Fibroblast of skin of right quadriceps (primary cell): ENCODE measurements around the gene SLC25A23.
"Not testable (repeated sequence)": the region's sequence is repeated elsewhere in the genome, so short reads cannot be mapped to it uniquely, and the experiment has no call there.

Source experiments
- DNase-seq: peaks from one replicate; pipeline ENCODE4 v3.0.0-alpha.2; 2013

Gene SLC25A23

DNA sequence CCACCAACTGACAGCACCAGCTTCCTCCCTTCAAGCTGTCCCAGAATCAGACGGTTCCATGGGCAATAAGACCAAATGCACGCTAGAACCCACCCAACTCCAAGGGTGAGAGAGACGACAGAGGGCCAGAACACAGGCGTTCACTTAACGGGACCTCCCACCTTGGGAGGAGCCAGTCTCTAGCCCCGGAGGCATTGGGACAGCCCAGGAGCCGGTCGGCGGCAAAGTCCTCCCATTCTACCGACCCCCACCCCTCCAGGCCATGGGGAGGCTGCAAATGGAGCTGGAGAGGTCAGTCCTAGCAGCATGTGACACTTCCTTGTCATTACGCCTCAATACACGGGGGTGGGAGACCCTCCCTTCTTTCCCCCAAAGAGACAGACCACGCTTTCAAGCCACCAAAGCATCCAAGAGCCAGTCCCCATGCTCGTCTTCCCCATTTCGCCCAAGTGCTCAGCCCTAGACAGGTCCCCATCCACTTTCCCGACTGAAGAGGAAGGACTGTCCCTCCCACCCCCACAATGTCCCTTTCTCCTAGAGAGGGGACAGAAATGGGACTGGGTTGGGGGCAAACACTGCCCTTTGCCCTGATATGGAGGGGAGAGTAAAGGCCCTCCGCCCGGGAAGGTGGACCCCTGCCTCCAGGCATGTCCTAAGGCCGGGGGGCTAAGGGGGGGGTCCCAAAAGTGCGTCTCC is 35.9 kb downstream of the SLC25A23 start:
- DNase-seq, result peak; percentile 29

DNA sequence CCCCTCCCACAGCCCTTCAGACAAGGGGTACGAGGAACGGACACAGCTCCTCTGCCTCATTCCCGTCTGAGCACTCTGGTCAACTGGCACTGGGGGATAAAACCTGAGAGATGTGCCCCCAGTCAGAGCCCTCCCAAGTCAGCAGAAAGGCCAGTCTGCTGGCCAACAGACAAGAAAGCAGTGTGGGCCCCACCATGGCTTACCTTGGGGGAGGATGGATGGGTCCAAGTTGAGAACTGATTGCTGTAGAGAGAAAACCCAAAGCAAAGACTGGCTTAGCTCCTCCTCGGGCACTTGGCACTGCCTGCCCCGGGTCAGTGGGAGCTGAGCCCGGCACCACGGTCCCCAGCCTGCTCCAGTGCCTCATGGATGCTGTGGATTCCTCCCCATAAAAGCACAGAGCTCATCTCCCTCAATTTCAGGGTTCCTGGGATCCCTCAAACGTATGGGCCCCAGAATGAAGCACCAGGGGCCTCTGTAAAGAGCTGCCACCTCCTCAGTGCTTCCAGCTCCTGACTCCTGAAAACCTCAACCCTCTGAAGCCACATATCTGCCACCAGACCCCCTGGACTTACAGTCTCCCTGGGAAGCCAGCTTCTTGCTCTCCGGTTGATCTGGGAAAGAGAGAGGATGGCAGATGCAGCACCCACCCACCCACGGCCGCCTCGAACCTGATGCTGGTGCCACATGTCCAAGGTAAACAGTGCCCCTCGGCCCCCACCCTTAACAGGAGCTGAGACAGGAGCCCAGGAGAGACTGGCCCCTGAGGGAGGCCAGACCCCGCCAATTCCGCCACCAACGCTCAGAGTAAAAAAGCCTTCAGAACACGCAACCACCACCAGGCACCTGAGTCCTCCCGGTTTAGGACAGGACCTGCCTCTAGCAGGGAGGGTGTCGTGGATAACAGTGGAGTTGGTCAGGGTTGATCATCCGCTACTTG is 38.2 kb downstream of the SLC25A23 start:
- DNase-seq, result no peak

DNA sequence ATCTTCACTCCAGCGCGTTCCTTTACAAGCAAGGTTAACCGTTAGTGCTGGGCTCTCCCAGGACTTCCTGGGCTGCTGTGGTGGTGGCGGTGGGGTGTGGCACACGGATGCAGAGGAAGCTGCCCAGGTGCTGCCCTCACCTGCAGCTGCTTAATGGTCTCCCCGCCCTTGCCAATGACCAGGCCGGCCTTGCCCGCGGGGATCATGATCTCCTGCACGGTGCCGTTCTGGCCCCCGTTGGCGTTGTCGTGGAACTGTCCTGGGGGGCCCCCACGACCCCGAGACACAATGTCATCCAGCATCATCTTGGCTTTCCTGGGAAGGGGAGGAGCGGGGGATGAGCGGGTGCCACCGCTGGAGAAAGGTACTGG is 41.0 kb downstream of the SLC25A23 start:
- no peak for DNase-seq

DNA sequence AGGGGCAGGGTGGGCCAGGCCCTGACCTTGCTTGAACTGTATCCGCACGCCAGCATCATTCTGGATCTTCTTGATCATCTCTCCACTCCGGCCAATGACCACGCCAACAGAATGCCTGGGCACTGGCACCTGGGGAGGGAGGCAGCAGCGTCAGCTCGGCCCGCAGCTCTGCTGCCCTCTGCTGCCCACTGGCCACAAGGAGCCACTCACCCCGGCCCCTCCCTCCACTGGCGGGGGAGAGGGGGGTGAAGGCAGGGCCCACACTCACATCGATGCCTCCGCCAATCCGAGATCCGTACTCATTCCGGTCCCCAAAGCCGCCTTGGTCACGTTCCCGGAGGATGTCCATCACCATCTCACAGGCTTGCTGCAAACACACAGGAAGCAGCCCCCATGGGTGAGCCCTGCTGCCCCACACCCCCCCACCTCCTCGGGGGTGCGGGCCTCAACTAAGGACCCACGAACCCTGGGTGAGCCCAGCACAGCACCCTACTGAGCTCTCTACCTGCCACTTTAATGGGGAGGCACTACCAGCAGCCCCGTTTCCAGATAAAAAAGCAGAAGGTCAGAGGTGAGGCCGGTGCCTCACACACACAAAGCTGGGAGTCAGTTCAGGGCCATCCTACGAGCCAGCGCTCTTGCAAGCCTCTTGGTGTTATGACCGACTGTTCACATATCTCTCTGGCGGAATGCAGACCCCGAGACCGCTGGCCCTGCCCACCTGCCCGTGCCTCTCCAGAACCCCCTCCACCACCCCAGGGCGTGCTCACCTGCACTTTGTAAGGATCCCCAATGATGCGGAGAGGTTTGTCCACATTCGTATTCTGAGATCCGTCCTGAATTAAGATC is 41.7 kb downstream of the SLC25A23 start:
- DNase-seq, result no peak

DNA sequence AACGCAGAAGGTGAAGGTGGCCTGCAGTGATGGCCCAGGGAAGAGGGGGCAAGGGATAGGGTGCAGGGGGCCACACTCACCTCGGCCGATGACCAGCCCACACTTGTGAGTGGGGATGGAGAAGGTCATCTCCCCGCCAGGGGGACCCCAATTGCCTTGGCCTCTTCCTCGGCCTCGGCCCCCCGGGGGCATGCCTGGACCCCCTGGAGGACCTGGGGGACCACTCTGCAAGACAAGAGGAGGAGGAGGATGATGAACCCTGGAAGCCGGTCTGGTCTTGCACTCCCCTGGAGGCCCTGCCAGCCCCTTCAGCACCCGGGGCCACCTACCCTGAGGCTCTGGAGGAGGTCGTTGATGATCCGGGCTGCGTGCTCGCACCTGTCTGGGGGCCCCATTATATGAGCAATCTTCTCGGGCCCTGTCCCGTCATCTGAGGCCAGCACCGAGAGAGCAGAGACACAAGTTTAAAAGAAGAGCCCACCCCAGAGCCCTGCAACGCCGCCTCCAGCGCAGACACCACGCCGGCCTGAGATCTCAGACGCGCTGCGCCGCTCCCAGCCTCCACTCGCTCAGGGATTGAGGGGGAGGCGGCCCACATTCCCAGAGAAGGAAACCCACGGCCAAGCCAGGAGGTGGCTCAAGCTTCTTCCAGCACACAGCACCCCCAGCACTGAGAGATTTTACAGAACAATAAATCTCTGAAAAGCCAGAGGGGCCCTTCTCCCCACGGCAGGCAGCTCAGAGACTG is 42.8 kb downstream of the SLC25A23 start:
- no peak for DNase-seq

DNA sequence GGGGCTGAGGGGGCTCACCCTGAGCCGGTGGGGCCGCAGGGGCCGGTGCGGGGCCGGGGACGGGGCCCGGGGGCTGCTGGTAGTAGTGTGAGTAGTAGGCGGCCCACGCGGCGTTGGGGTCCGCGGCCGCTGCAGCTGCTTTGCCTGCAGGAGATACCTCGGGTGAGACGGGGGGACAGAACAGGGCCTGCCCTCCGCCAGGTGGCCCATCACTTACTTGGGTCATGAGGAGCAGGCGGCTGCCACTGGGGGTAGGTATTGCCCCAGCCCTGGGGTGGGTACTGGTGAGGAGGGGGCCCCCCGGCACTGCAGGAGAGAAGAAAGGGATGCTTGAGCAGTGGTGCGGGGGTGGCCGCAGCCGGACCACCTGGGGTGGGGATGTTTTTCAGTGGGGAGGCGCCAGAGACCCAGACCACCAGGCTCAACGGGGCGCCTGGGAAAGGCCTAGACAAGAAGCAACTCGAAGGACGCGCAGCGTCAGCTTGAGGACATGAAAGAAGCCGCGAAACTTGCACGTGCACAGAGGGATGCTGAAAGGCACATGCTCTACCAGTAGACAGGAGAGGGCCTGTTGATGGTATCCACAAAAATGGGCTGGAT is 43.9 kb downstream of the SLC25A23 start:
- no peak for DNase-seq

DNA sequence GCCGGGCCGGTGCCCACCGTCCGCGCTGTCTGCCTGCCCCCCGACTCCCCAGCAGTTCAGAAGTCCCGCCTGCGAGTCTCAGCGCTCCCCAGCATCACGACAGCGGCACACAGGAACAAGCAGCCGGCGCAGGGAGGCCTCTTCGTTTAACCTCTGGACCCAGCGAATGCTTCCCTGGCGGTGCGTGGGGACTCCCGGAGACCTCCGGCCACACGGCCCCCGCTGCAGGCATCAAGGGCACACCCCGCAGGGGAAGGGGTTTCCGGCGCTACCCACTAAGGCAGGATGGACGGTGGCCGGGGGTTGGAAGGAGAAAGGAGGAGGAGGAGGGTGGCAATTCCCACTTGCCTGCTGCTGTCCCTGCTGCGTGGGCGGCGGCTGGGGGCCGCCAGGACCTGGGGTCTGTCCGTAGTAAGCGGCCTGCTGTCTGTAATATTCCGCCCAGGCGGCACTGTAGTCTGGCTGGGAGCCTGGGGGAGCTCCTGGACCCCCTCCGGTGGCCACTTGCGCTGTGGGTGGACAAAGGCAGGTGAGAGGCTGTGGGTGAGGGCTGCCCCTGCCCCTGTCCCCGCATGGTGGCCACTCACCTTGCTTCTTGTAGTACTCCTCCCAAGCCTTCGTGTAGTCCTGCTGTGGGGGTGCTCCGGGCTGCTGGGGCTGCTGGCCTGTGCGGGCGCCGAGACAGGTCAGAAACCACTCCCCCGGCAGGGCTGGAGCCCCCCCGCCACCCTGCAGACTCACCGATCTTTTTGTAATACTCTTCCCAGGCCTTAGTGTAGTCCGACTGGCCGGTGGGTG is 44.6 kb downstream of the SLC25A23 start:
- DNase-seq, result no peak

DNA sequence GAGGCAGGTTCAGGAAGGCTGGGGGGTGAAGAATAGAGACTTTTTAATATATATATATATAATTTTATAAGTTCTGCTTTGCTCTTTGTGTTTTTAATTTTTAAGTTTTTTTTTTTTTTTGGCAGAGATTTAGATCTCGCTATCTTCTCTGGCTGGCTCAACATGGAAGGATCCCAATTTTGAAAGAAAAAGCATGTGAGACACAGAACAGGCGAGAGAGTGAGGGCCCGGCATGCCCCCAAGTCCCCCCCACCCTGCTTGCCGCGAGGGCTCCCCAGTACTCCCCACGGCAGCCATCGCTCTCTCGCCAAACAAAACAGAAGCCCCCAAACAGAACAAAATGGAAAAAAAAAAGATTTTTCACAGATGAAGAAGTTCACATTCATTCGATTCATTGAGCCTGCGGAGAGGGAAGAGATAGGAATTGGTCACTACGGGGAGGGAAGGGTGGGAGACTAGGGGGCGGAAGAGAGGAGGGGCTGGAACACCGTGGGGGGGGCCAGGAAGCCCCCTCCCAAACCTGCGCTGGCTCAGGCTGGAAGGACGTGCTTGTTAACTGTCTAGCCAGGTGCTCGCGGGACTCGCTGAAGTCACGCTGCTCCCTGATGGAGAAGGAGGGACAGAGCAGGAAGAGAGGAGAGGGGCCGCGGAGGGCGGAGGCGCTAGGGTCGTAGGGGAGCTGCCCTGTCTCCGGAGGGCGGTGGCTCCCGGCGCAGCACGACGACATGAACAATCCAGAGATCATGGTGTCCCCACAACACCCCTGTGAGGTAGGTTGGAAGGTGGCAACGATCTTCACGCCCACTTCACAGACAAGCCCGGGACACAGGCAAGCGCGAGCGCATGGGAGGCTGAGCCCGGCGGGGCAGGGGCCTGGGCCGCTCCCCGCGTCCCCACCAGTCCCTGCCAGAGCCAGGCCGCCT is 45.6 kb downstream of the SLC25A23 start:
- no peak for DNase-seq

DNA sequence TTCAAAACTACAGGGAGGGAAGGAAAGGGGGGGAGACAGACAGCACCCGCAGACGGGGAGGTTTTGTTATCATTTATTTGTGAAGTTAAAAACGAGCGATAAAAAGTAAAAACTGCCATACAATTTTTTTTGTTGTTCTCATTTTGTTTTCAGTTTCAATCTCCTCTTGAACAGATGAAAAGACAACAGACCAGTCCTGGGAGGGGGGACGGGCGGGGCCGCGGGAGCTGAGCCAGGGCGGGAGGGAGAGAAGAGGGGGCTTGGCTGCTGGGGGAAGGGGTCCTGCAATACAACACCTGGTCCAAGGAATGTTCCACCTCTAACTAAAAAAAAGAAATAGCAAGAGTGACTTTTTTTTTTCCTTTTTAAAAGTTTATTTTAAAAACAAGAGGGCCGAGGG is 46.3 kb downstream of the SLC25A23 start:
- DNase-seq, result no peak

DNA sequence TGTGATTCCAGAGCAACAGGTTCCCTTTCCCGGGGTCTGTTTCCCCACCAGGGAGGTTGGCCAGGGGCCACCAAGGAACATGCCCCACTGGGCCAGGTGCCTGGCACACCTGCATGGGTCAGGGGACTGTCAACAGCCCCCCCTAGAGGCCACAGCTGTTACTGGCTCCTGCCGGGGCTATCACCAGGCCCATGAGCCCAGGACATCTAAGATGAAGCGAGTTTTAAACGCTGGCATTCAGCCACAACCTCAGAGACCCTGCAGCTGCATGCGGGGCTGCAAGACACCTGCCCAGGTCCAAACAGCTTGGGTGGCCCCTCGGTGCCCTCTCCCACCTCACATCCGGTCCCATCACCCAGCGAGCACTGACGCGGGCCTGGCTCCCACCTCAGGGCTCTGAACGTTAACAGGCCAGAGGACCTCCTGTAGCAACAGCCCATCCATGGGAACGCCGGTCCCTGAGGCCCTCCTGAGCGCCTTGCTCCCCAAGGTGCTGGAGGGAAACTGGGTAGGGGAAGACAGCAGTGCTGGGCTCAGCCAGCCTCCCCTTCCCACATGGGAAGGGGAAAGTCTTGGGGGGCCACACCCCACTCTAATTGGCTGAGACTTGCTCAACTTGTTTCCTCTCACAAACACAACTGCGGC is 47.0 kb downstream of the SLC25A23 start:
- DNase-seq, result no peak

DNA sequence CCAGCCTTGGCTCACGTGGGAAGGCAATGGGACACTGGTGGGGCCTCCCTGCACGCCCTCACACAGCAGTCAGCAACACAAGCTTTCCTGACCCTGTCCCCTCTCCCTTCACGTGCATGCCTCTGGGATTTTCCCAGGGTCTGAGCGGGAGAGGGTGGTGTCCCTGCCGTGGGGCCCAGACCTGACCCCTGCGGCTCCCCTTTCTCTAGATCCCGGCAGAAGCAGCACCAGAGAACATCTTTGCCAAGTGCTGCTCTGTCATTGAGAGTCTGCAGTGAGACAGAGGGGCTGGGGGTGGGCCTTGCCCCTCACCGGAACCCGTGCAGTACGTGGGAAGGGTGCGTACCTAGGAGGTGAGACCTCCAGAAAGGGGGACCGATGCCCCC is 47.5 kb downstream of the SLC25A23 start:
- DNase-seq, result no peak

DNA sequence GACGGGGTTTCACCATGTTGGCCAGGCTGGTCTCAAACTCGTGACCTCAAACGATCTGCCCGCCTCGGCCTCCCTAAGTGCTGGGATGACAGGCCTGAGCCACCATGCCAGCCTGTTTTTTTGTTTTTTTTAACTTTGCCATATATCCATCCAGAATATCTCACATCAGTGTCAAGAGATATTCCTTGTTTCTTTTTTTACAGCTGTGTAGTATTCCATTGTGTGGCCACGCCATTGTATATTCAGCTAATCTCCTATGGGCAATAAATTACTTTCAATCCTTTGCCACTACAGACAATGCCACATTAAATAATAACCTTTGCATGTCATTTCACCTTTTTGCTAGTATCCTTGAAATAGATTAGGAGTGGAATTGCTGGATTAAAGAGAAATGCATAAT is 50.2 kb downstream of the SLC25A23 start:
- no peak for DNase-seq

DNA sequence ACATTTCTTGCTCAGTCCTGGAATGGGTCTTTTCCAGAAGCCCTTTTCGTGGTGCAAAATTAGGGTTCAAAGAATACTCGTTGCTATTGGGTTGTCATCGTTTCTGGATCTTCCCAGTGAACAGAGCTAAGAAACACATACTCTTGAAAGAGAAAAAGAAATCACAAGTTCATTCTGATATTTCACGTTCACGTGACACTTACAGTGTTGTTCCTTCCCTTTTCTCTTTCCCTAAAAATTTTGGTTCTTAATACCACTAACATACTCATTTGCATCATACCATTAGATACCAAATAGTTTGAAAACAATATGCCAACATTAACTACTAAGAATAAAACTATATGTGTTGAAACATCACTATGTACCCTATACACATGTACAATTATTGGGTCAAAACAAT is 53.2 kb downstream of the SLC25A23 start:
- DNase-seq, result no peak

DNA sequence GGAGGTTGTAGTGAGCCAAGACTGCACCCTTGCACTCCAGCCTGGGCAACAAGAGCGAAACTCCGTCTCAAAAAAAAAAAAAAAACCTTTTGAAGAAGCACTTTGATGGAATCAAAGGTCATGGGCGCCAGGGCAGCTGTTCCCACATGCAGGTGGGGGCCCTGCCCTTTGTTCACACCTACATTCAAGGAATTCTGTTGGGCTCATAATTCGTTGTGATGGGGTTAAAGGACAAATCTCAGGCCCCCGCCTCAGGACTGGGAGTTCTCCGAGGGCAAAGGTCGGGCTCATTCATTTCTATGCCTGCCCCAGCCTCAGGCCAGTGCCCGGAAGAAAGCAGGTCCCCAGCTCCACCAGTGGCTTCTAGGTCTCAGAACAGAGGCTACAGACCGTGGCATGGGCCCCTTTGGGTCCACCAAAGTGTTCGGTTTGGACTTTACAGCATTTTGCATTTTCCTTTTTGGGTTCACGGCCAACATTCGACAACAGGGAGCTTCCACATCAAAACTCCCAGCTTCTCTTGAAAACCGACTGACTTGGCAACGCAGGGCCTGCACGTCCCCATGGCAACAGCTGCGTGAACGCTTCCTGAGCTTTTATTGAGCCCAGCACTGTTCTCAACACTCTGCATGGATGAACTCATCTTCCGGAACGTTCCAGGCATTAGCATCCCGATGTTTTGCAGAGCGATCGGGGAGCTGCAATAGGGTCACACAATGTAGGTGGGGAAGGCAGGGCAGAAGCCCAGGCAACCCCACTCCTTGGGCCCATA is 56.6 kb downstream of the SLC25A23 start:
- DNase-seq, result peak; percentile 71

DNA sequence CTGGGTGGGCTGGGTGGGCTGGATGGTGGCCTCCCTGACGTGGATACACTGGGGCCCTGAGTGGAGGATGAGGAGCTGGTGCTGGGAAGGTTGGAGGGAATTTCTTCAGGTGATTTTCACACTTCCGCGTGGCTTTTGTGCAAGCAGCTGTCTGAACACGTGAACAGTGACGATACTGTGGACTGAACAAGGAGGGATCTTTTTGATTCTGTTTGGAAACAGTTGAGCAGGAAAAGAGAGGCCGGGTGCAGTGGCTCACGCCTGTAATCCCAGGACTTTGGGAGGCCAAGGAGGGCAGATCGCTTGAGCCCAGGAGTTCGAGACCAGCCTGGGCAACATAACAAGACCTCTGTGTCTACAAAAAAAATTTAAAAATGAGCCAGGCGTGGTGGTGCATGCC is 57.5 kb downstream of the SLC25A23 start:
- DNase-seq, result no peak

DNA sequence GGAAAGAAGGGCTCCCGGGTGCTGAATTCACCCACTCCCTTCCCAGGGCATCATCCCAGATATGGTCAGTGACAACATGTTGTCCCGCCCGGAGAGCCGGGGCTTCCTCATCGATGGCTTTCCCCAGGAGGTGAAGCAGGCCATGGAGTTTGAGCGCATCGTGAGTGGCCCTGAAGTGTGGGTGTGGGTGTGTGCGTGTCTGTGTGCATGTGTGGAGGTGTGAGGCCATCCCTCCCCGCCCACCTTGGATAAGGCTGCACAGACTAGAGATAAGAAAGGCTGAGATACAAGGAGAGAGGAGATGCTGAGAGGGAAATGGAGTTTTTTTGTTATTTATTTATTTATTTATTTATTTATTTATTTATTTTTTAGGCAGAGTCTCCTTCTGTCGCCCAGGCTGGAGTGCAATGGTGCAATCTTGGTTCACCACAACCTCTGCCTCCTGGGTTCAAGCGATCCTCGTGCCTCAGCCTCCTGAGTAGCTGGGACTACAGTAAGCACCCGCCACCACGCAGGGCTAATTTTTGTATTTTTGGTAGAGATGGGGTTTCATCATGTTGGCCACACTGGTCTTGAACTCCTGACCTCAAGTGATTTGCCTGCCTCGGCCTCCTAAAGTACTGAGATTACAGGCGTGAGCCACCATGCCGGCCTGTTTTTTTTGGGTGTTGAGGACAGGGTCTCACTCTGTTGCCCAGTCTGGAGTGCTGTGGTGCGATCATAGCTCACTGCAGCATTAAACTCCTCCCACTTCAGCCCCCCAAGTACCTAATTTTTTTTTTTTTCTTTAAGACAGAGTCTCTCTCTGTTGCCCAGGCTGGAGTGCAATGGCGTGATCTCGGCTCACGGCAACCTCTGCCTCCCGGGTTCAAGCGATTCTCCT is 59.3 kb downstream of the SLC25A23 start:
- DNase-seq, result not testable (repeated sequence)

DNA sequence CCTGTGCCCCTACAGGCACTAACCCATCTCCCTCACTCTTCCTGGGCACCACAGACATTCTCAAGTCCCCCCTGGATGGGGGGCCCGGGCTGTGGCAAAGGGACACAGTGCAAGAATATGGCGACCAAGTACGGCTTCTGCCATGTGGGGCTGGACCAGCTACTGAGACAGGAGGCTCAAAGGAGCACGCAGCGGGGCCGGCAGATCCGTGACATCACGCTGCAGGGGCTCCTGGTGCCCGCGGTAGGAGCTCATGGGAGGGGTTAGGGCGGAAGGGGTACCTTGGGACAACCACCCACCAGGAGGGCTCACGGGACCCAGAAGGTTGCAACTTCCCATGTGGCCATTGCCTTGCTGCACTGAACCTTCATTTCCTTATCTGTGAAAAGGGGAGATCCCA is 63.3 kb downstream of the SLC25A23 start:
- no peak for DNase-seq

DNA sequence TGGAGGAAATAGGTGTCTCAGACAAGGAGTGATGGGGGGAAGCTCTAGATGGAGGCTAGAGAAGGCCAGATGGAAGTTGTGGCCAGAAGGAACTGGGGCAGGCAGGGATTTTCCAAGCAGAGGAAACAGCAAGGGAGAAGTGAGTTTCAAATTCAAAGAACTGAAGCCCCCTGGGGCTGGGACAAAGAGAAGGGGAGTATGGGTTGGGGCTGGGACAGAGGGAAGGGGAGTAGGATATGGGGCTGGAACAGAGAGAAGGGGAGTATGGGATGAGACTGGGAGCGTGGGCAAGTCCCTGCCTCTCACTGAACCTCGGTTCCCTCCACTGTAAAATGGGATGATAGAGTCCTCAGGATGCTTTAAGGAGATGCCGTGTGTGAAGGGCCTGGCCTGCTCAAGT is 64.8 kb downstream of the SLC25A23 start:
- DNase-seq, result no peak
